Left lung (tissue), 10 donors: Measurements from ENCODE around the gene HERC5. TPM values are rescaled to one million over a fixed set of nuclear protein-coding genes. Genes with fewer than 3 reads are reported as not detected.

Experiments used
- ATAC-seq: fragments of 200-7000 bp; cut with Tn5 transposase; one replicate; pipeline ENCODE4 v1.9.1; 2020; ENCODE audit warnings: moderate library complexity
- DNase-seq, 4 donors: peaks; one replicate each; pipeline ENCODE4 v3.0.0-alpha.2; 2013 to 2020
- H3K27ac ChIP-seq, 2 donors: fragments of 200-600 bp; sonication (generic) in 1 of 2; one replicate each; pipeline versions ENCODE4 v1.5.0 to v1.8.0; 2020 to 2021
- H3K27me3 ChIP-seq, 2 donors: fragments of 200-600 bp; sonication (generic) in 1 of 2; one replicate each; pipeline versions ENCODE4 v1.5.0 to v1.8.0; 2020 to 2021
- H3K36me3 ChIP-seq, 2 donors: fragments of 200-600 bp; sonication (generic) in 1 of 2; one replicate each; pipeline versions ENCODE4 v1.5.0 to v1.8.0; 2020 to 2021
- H3K4me1 ChIP-seq, 2 donors: fragments of 200-600 bp; one replicate each; pipeline ENCODE4 v1.8.0; 2021
- H3K4me3 ChIP-seq, 2 donors: fragments of 200-600 bp; sonication (generic) in 1 of 2; one replicate each; pipeline versions ENCODE4 v1.5.0 to v1.8.0; 2020 to 2021; ENCODE audit warnings: mild to moderate bottlenecking in 1 of 2
- H3K9me3 ChIP-seq, 2 donors: fragments of 200-600 bp; sonication (generic) in 1 of 2; one replicate each; pipeline versions ENCODE4 v1.5.0 to v1.8.0; 2020 to 2021
- intact Hi-C, 2 donors: fragments of 100-400 bp; cut with DNase I; formaldehyde crosslinking; loops; one replicate each; pipeline versions ENCODE4 v1.11.2 to v1.14.2; 2022
- polyA plus RNA-seq, 6 donors: library from polyadenylated mRNA; unstranded; fragments of 120-200 nt; gene quantifications; one replicate each; pipeline ENCODE4 v1.2.1, GENCODE V29; 2013; ENCODE audit not compliant: insufficient read length in 6 of 6
- total RNA-seq, 2 donors: library from RNA; stranded (reverse); fragmentation: NEBNext Ultra II Directional; extraction: Animal tissue kit (Norgen Biotek cat#: 25700); gene quantifications; one replicate each; pipeline ENCODE4 v1.2.1, GENCODE V29; 2021
- TF ChIP-seq, protein P1 (sequence below), 2 donors: fragments of 200-600 bp; sonication (generic) in 1 of 2; IDR thresholded peaks; one replicate each; pipeline versions ENCODE4 v1.5.0 to v1.8.0; 2021; ENCODE audit warnings: antibody characterized with exemption in 2 of 2
- donor health status: DM: no; HTN: yes; CAD: no.
- donor health status: DM: no; HTN: no; CAD: no.

HERC5 gene
- total and polyA plus RNA-seq, 8 donors: 4.4 to 8.0 (median 5.6) TPM

DNA sequence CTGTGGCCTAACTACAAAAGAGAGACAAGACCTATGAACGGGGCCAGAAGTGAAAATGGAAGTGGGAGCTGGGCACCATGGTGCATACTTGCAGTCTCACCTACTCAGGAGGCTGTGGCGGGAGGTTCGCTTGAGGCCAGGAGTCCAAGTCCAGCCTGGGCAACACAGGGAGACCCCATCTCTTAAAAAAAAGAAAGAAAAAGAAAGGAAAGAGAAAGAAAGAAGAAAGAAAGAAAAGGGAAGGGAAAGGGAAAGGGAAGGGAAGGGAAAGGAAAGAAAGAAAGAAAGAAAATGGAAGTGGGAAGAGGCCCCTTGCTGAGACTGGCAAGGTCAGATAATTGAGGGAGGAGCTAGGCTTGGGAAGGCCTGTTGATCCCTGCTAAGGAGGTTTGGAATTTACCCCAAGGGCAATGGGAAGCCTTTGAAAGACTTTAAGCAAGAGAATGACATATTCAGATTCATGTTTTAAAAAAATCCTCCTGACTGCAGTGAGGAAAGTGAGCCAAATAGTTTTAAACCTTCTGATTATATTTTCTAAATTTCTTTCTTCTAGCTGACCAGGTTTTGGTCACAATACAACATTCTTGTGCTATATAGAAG lies 17.7 kb upstream of the HERC5 start:
- Histone ChIP-seq H3K9me3 (peaks cover 0 to 2% of the 10 kb centered on the region in 2 donors), H3K36me3 (peaks cover 0 to 50% of the 10 kb centered on the region in 2 donors), H3K27me3 (no peaks in the 10 kb centered on the region), H3K4me3 (no peak overlapping the region), H3K27ac (no peak overlapping the region), H3K4me1 (no peaks in the 10 kb centered on the region)
- intact Hi-C loops: no loop called here
- DNase-seq (no peak), ATAC-seq (no peak)
- TF ChIP-seq, protein P1, sequence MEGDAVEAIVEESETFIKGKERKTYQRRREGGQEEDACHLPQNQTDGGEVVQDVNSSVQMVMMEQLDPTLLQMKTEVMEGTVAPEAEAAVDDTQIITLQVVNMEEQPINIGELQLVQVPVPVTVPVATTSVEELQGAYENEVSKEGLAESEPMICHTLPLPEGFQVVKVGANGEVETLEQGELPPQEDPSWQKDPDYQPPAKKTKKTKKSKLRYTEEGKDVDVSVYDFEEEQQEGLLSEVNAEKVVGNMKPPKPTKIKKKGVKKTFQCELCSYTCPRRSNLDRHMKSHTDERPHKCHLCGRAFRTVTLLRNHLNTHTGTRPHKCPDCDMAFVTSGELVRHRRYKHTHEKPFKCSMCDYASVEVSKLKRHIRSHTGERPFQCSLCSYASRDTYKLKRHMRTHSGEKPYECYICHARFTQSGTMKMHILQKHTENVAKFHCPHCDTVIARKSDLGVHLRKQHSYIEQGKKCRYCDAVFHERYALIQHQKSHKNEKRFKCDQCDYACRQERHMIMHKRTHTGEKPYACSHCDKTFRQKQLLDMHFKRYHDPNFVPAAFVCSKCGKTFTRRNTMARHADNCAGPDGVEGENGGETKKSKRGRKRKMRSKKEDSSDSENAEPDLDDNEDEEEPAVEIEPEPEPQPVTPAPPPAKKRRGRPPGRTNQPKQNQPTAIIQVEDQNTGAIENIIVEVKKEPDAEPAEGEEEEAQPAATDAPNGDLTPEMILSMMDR (IDR thresholded peaks at IDR 0.05): no peak

DNA sequence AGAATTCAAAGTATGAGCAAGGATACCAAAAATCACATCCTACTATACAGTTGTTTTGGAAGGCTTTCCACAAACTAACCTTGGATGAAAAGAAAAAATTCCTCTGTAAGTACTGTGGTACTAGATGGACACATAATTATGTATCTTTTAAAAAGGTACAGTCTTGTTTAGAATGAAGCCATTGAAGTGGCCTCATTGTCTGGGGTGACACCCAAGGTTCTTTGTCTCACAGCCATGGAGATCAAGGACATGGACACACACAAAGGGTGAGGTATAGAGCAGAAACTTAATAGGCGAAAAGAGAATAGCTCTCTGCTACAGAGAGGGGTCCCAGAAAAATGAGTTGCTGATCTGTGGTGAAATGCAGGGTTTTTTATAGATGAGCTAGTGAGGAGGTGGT lies 16.8 kb upstream of the HERC5 start:
- DNase-seq (no peak), ATAC-seq (no peak)
- no peak overlapping the region for H3K4me3 ChIP-seq
- no peaks in the 10 kb centered on the region for H3K27me3 ChIP-seq
- H3K36me3 ChIP-seq: peaks cover 0 to 45% of the 10 kb centered on the region in 2 donors
- TF ChIP-seq, protein P1 (IDR thresholded peaks at IDR 0.05): no peak
- peaks cover 0 to 2% of the 10 kb centered on the region in 2 donors for H3K9me3 ChIP-seq
- no peak overlapping the region for H3K27ac ChIP-seq
- intact Hi-C loops: no loop called here
- H3K4me1 ChIP-seq: no peaks in the 10 kb centered on the region

DNA sequence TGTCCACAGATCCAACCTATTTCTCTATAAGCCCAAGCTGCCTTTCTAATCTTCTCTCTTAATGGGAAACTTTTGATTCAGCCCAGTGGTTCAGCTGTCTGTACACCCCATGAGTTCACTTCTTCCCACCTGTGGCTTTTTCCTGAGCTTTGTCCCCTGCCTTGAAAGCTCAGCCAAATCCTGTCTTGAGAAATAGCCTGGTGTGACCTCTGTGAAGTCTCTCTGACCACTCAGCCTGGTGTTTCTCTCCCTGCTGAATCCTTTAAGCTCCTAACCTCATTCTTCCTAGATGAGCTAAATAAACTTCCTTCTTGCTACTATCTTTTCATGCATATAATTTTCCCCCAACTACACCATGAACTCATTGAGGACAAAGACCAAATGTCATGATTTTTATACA lies 15.2 kb upstream of the HERC5 start:
- intact Hi-C loops: no loop called here
- DNase-seq (no peak), ATAC-seq (no peak)
- Histone ChIP-seq H3K9me3 (peaks cover 0 to 2% of the 10 kb centered on the region in 2 donors), H3K36me3 (peaks cover 0 to 45% of the 10 kb centered on the region in 2 donors), H3K4me3 (no peak overlapping the region), H3K27ac (no peak overlapping the region), H3K4me1 (no peaks in the 10 kb centered on the region), H3K27me3 (no peaks in the 10 kb centered on the region)
- TF ChIP-seq, protein P1 (IDR thresholded peaks at IDR 0.05): no peak

DNA sequence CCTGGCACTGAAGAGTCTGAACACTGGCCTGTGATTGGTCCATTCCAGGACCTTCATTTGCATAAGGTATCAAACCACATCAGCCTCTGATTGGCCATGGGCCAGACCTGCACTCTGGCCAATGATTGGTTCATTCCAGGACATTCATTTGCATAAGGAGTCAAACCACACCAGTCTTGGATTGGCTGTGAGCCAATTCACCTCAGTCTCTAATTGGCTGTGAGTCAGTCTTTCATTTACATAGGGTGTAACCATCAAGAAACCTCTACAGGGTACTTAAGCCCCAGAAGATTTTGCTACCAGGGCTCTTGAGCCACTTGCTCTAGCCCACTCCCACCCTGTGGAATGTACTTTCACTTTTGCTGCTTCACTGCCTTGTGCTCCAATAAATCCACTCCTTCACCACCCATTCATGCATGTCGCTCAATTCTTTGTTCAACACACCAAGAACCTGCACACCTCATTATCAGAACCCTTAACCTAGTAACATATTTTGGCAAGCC lies 14.2 kb upstream of the HERC5 start:
- Histone ChIP-seq H3K9me3 (peaks cover 0 to 2% of the 10 kb centered on the region in 2 donors), H3K4me1 (no peaks in the 10 kb centered on the region), H3K4me3 (no peak overlapping the region), H3K27ac (no peak overlapping the region), H3K36me3 (peaks cover 0 to 45% of the 10 kb centered on the region in 2 donors), H3K27me3 (no peaks in the 10 kb centered on the region)
- ATAC-seq (peak; percentile 82), DNase-seq (no peak)
- intact Hi-C loops: no loop called here
- TF ChIP-seq, protein P1 (IDR thresholded peaks at IDR 0.05): no peak

DNA sequence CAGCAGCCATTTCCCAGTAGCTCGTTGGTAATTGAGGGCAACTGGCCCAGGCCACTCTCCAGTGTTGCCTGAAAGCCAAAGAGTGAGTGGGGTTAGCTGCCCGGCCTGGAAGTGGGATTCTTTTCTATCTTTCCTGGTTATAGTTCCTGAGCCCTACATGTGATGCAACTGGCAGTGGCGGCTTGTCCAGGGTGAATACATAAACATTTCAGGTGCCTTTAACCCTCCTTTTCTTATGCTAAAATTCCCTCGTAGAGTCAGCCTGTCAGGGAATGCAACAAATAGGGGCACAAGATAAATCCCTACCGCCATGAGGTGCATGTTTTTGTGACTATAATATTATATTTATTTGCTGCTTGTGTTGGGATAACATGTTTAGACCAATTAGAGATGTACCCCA lies 13.4 kb upstream of the HERC5 start:
- DNase-seq: no peak
- no peaks in the 10 kb centered on the region for H3K4me1 ChIP-seq
- H3K36me3 ChIP-seq: peaks cover 0 to 40% of the 10 kb centered on the region in 2 donors
- peaks cover 0 to 2% of the 10 kb centered on the region in 2 donors for H3K9me3 ChIP-seq
- intact Hi-C loops: no loop called here
- ATAC-seq: no peak
- TF ChIP-seq, protein P1 (IDR thresholded peaks at IDR 0.05): no peak
- no peak overlapping the region for H3K4me3 ChIP-seq
- H3K27me3 ChIP-seq: no peaks in the 10 kb centered on the region
- H3K27ac ChIP-seq: no peak overlapping the region
